Activated CD4-positive, alpha-beta memory T cell treated with anti-CD3 and anti-CD28 coated beads for 36 hours (primary cell): ENCODE results near the gene HOMER3. TPM values are rescaled to one million over a fixed set of nuclear protein-coding genes. Genes with fewer than 3 reads are reported as not detected.
"Not testable (repeated sequence)": the region's sequence is repeated elsewhere in the genome, so short reads cannot be mapped to it uniquely, and the experiment has no call there.

Source experiments
- CTCF ChIA-PET: fragments of 350-600 bp; sonication (Branson Sonifier 250); formaldehyde crosslinking; loops from one replicate; lab custom pipeline; 2021; ENCODE audit warnings: antibody characterized with exemption, inconsistent platforms; lab: Charles Lee
- POLR2A ChIA-PET: fragments of 350-600 bp; sonication (Branson Sonifier 250); formaldehyde crosslinking; loops from one replicate; lab custom pipeline; 2021; ENCODE audit warnings: antibody characterized with exemption; lab: Charles Lee
- DNase-seq: peaks from one replicate; pipeline ENCODE4 v3.0.0-alpha.2; 2020
- H3K27ac Mint-ChIP-seq: one replicate; pipeline ENCODE4 v1.8.0; 2021; ENCODE audit warnings: mixed read lengths
- H3K27me3 Mint-ChIP-seq: one replicate; pipeline ENCODE4 v1.8.0; 2021; ENCODE audit warnings: mixed read lengths
- H3K36me3 Mint-ChIP-seq: one replicate; pipeline ENCODE4 v1.8.0; 2021; ENCODE audit warnings: mixed read lengths
- H3K4me1 Mint-ChIP-seq: one replicate; pipeline ENCODE4 v1.8.0; 2021; ENCODE audit warnings: low read depth, mixed read lengths
- H3K4me3 Mint-ChIP-seq: one replicate; pipeline ENCODE4 v1.8.0; 2021; ENCODE audit warnings: mild to moderate bottlenecking, mixed read lengths
- H3K9me3 Mint-ChIP-seq: one replicate; pipeline ENCODE4 v1.8.0; 2021; ENCODE audit warnings: mixed read lengths
- intact Hi-C: fragments of 100-400 bp; cut with micrococcal nuclease; formaldehyde crosslinking; loops from one replicate; pipeline ENCODE4 v1.15.1; 2023
- total RNA-seq, 2 experiments: library from RNA; stranded (reverse); gene quantifications; one replicate each; pipeline ENCODE4 v1.2.3, GENCODE V29; 2021

The HOMER3 gene
- total RNA-seq, 2 experiments from 2014 or later = 0.77 to 1.2 TPM

DNA sequence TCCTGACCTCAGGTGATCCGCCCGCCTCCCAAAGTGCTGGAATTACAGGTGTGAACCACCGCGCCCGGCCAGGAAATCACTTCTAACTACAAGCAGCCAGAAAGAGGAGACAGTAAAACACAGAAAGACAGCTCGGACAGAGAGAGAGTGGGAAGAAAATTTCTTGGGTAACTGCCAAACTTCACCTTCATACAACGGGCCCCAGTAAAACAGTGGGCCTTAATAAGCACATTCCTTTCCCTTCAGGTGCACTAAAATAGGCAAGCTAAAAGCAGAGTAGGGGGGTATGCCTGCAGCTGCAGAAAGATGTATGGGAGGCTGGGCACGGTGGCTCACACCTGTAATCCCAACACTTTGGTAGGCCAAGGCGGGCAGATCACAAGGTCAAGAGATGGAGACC lies 23.4 kb downstream of the HOMER3 start:
- peak overlapping the region; percentile 59 for H3K4me3 Mint-ChIP-seq
- H3K9me3 Mint-ChIP-seq, H3K27me3 Mint-ChIP-seq, H3K27ac Mint-ChIP-seq, DNase-seq, POLR2A ChIA-PET: not testable (repeated sequence)
- intact Hi-C loops = loop anchor here (5.0 kb wide), 2 partner anchors 85 to 325 kb away; partner anchors contain the start of gene UPF1
- H3K36me3 Mint-ChIP-seq = peaks cover 32% of the 10 kb centered on the region
- CTCF ChIA-PET = interaction anchor here (0.7 kb wide), 1 partner anchor 149 kb away, joined by 3 read pairs; no protein-coding TSS in a partner anchor
- H3K4me1 Mint-ChIP-seq = peaks cover 39% of the 10 kb centered on the region

DNA sequence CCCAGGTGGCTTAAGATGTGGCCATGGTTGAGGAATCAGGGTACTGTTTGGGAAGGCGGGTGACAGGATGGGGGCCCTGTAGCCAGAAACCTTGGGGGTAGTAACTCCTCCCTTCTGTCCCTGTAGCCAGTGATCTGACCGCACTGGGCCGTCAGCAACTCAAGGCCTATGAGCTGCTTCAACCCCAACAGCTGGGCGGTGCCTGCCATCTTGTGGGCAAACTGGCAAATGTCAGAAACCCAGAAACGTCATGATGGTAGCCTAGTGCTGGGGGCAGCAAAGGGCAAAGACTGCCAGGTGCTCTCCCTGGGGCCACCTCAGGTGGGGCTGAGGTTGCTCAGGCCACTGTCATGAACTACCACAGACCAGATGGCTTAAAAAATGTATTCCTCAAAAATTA lies 25.4 kb downstream of the HOMER3 start:
- POLR2A ChIA-PET = no interaction called here
- H3K36me3 Mint-ChIP-seq = peaks cover 25% of the 10 kb centered on the region
- H3K9me3 Mint-ChIP-seq = no peaks in the 10 kb centered on the region
- peaks cover 35% of the 10 kb centered on the region for H3K4me1 Mint-ChIP-seq
- intact Hi-C loops = loop anchor here (5.0 kb wide), 2 partner anchors 83 to 323 kb away; partner anchors contain the start of gene UPF1
- H3K27me3 Mint-ChIP-seq = no peaks in the 10 kb centered on the region
- CTCF ChIA-PET = interaction anchor here (1.1 to 2.2 kb wide), 2 partner anchors 68 to 322 kb away, joined by 4 to 6 read pairs; no protein-coding TSS in a partner anchor
- peak; percentile 60 for DNase-seq
- H3K4me3 Mint-ChIP-seq = no peak overlapping the region
- H3K27ac Mint-ChIP-seq = peak overlapping the region; percentile 33

DNA sequence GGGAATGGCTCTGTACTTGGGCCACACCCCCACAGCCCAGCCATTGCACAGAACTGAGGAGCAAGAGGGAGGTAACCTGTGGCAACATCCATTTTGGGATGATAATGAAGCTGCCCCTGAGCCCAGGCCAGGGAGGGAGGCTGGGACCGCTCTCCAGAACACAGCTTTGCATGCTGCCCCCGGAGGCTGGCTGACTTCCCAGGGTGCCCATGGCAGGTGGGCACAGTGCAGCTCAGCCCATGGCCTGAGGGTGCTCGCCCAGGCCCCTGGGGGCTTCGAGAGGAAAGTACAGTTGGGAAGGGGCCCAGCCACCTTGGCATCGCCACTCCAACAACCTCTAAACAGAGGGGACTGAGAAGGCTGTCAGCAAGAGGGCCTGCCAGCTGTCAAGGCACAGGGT lies 27.6 kb downstream of the HOMER3 start:
- CTCF ChIA-PET = no interaction called here
- intact Hi-C loops = no loop called here
- POLR2A ChIA-PET = no interaction called here
- no peaks in the 10 kb centered on the region for H3K9me3 Mint-ChIP-seq
- no peaks in the 10 kb centered on the region for H3K27me3 Mint-ChIP-seq
- H3K36me3 Mint-ChIP-seq = peaks cover 20% of the 10 kb centered on the region
- no peak overlapping the region for H3K4me3 Mint-ChIP-seq
- DNase-seq = no peak
- H3K27ac Mint-ChIP-seq = no peak overlapping the region
- peaks cover 20% of the 10 kb centered on the region for H3K4me1 Mint-ChIP-seq

DNA sequence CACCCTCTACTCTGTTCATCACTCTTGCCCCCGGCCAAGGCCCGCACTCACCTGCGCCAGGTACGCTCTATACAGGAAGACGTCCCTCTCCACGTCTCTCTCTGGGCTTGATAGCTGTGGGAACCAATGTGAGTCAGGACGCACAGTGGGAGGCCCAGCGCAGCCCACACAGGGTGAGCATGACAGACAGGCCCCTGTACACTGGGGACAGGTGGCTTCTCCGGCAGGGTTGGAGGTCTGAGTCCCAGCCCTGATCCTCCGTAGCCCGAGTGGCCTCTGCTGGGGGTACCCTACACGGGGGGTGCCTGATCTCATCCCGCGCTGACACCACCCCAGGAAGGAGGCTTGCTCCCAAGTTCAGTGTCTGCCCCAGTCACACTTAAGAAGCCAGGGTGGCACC lies 28.1 kb downstream of the HOMER3 start:
- intact Hi-C loops = no loop called here
- Mint-ChIP-seq H3K27me3 (no peaks in the 10 kb centered on the region), H3K9me3 (no peaks in the 10 kb centered on the region), H3K36me3 (peaks cover 17% of the 10 kb centered on the region), H3K27ac (no peak overlapping the region), H3K4me3 (no peak overlapping the region), H3K4me1 (peaks cover 15% of the 10 kb centered on the region)
- ChIA-PET POLR2A (no interaction called here), CTCF (no interaction called here)
- DNase-seq = no peak

DNA sequence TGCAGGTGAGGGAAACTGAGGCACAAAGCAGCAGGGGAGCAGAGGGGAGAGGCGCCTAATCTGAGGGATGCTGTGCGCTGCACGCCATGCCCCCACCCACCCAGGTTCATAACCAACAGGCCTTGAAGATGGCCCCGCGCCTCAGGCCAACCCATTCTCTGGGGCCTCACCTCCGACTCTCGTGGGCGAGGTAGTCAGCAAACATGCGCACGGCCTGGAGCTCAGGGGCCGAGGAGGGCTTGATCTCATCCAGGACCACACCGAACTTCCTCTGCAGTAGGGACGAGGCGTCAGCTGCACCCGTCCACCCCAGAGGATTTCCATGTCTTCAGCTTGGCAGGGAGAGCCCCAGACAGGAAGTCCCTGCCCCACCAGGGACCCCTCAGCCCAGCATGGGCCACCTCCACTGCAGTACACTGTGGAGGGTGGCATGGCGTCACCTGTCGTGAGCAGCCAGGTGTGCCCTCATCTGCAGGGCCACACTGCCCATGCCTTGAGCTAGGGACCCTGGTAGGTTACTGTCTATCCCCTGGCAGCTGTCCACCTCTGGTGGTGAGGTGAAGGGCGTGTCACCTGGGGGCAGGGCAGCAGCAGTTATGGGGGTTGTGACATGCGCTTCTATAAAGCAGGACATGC lies 30.1 kb downstream of the HOMER3 start:
- Mint-ChIP-seq H3K27ac (no peak overlapping the region), H3K9me3 (no peaks in the 10 kb centered on the region), H3K4me1 (peaks cover 8% of the 10 kb centered on the region), H3K27me3 (no peaks in the 10 kb centered on the region), H3K4me3 (no peak overlapping the region), H3K36me3 (peaks cover 20% of the 10 kb centered on the region)
- ChIA-PET CTCF (no interaction called here), POLR2A (interaction anchor here (1.3 kb wide), 1 partner anchor 8 kb away, joined by 3 read pairs; the partner anchor contains the start of genes COPE and DDX49)
- intact Hi-C loops = no loop called here
- no peak for DNase-seq

DNA sequence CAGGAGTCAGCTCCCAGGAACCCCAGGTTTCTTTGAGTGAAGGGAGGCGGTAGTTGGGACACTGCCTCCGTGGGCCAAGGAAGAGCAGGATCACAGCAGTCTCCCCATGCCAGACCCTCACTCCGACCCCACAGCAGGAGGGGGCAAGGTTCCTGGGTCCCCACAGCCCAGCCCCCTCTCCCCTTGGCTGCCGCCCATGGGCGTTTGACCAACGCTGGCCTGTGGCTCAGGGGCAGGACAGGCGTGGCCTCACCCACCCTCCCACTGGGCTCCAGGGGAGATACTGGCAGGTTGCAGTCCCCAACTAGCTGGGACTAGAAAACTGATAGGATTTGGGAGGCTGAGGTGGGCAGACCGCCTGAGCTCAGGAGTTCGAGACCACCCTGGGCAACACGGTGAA lies 31.0 kb downstream of the HOMER3 start:
- ChIA-PET POLR2A (no interaction called here), CTCF (no interaction called here)
- Mint-ChIP-seq H3K4me1 (peaks cover 4% of the 10 kb centered on the region), H3K27ac (no peak overlapping the region), H3K9me3 (no peaks in the 10 kb centered on the region), H3K4me3 (no peak overlapping the region), H3K36me3 (peaks cover 22% of the 10 kb centered on the region), H3K27me3 (no peaks in the 10 kb centered on the region)
- no peak for DNase-seq
- intact Hi-C loops = no loop called here

DNA sequence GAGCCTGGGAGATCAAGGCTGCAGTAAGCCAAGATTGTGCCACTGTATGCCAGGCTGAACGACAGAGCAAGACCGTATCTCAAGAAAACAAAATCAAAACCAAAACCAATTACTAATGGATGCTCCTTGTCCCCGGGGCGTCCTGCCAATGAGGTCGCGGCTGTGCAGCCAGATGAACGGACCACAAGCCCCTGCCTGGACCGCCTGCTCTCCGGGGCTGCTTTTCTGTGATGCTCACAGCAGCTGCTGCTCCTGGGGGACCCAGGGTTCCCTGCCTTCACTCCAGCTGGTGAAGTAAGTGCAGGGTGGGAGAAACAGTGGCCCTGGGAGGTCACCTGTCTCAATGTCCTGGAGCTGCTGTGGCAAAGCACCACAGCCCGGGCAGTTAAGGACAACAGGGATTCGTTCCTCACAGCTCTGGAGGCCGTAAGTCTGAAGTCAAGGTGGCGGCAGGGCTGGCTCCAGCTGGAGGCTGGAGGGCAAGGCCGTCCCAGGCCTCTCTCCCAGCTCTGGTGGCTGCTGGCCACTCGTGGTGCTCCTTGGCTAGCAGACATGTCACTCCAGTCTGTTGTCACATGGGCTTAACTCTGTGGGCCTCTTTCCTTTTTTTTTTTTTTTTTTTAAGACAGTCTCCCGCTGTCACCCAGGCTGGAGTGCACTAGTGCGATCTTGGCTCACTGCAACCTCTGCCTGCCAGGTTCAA lies 31.9 kb downstream of the HOMER3 start:
- POLR2A ChIA-PET = no interaction called here
- CTCF ChIA-PET = no interaction called here
- peaks cover 22% of the 10 kb centered on the region for H3K36me3 Mint-ChIP-seq

DNA sequence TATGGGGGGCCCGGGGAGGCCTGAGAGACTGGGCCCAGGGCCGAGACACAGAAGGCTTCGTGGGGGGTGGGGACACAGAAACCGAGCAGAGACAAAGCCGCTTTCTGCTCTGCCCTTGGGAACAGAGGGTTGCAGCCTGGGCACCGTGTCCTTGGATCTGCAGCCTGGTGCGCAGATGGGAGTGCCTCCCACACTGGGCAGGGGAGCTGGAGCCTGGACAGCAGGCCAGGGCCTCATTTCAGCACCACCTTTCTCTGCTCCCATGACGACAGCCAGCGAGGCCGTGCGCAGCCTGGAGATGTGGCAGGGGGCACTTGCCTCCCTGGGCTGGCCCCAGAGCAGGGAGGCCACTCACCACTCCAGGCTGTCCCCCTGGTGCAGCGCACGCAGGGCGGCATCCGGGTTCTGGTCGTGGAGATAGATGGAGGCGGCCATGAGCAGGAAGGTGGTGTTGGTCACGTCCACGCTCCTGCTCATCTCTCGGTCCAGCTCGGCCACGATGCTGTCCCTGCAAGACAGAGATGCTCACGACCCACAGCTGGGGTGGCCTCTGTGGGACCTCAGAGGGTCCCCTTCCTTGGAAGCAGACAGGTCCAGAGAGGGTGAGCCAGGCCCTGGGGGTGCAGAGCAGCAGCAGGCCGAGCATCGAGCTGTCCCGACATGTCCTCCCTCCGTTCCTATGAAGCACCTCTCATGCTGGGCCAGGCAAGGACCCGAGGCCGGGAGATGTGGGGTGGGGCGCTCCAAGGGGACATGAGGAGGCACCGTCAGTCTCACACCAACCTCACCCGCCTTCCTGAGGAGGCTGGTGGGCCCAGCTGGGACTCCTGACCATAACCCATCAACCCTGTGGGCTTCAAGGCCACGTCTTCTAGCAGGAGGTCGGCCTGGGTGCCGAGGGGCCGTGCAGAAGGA lies 34.2 kb downstream of the HOMER3 start:
- Mint-ChIP-seq H3K9me3 (no peaks in the 10 kb centered on the region), H3K27me3 (no peaks in the 10 kb centered on the region), H3K4me1 (no peaks in the 10 kb centered on the region), H3K4me3 (no peak overlapping the region), H3K27ac (no peak overlapping the region), H3K36me3 (peaks cover 14% of the 10 kb centered on the region)
- intact Hi-C loops = no loop called here
- DNase-seq = no peak
- ChIA-PET CTCF (no interaction called here), POLR2A (no interaction called here)

More for the DNA sequence above, 31.9 kb downstream of the HOMER3 start:
- no peak for DNase-seq
- Mint-ChIP-seq H3K4me3 (no peak overlapping the region), H3K27me3 (no peaks in the 10 kb centered on the region), H3K4me1 (peaks cover 4% of the 10 kb centered on the region), H3K9me3 (no peaks in the 10 kb centered on the region), H3K27ac (no peak overlapping the region)
- intact Hi-C loops = no loop called here

DNA sequence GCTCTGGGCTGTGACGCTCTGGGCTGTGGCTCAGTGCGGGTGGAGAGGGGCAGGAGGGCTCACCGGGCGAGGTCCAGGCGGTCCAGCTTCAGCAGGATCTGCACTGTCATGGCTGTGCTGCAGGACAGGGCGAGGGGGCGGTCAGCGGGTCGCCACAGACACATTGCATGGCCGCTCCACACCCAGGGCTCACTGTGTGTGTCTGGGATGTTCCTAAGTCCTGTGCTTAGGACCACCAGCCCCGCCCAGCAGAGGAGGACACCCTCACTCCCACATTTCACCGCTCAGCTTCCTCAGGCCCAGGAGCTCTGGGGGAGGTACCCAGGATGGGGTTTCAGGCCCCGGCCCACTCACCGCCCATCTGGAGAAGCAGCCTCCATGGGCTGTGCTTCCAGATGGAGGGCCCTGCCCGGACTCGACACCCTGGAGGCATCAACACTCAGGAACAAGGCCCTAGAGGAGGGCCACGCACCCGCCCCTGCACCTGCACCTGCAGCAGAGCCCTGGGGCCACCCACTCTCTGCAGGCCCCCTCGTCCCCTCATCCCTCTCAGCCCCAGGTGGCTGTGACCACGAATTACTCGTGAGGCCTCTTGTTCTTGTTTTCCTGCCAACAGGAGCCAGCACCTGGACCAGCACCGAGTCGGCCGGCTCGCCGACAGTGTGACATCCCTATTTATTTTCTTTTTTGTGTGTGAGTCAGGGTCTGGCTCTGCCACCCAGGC lies 35.3 kb downstream of the HOMER3 start:
- H3K9me3 Mint-ChIP-seq = no peaks in the 10 kb centered on the region
- H3K36me3 Mint-ChIP-seq = peaks cover 21% of the 10 kb centered on the region
- ChIA-PET CTCF (no interaction called here), POLR2A (no interaction called here)
- H3K27ac Mint-ChIP-seq = no peak overlapping the region
- no peaks in the 10 kb centered on the region for H3K27me3 Mint-ChIP-seq
- DNase-seq = no peak
- no peaks in the 10 kb centered on the region for H3K4me1 Mint-ChIP-seq
- intact Hi-C loops = no loop called here
- H3K4me3 Mint-ChIP-seq = no peak overlapping the region

DNA sequence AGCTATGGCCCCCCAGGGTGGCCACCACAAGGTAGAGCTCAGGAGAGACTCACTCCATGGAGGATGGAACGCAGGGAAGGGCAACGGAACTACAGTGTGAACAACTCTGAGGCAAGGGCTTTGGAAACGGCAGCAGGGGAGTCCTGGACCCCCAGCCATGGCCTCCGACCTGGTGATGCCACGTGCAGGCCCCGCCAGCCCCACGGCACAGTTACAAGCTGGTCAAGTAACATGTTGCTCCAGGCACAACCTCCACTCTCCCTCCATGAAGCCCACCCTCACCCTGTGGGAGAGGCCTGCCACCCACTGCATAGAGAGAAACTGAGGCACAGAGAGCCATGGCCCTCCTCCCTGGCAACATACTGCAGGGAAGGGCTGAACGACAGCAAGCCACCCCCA lies 36.0 kb downstream of the HOMER3 start:
- POLR2A ChIA-PET = no interaction called here
- intact Hi-C loops = no loop called here
- CTCF ChIA-PET = no interaction called here
- H3K4me1 Mint-ChIP-seq = no peaks in the 10 kb centered on the region
- no peaks in the 10 kb centered on the region for H3K9me3 Mint-ChIP-seq
- H3K36me3 Mint-ChIP-seq = peaks cover 24% of the 10 kb centered on the region
- H3K27me3 Mint-ChIP-seq = no peaks in the 10 kb centered on the region
- H3K4me3 Mint-ChIP-seq = no peak overlapping the region
- H3K27ac Mint-ChIP-seq = no peak overlapping the region
- DNase-seq = no peak

DNA sequence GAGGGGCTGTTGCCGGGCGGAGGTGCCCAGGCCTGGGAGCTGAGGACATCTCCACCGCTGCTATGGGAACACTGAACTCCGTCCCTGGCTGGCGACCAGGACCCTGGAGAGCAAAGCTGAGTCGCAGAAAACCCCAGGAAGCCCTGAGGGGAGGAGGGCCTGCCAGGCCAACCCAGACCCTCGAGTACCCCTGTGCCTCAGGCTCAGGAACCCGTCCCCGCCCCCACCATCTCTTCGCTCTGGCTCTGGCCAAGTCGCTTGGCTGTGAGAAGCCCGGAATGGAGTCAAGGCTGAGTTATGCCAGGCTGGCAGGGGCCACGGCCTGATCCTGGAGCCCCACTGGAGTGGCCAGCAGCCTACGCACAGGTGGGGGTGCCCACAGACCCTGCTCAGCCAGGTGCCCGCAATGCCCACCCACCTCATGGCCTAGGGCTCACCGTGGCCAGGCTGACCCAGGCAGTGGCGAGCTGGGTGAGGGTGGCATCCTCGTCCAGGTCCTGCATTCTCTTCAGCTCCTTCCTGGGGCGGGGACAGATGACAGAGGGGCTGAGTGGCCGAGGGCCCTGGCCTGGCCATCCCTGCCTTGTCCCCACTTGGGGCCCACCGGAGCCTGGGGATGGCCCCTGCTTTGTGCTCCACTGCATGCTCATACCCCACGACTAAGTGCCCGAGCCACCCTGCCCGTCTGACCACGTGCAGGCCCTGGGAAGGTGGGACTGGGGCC lies 36.5 kb downstream of the HOMER3 start:
- Mint-ChIP-seq H3K27ac (no peak overlapping the region), H3K9me3 (no peaks in the 10 kb centered on the region), H3K4me1 (no peaks in the 10 kb centered on the region), H3K36me3 (peaks cover 24% of the 10 kb centered on the region), H3K27me3 (no peaks in the 10 kb centered on the region), H3K4me3 (no peak overlapping the region)
- no peak for DNase-seq
- CTCF ChIA-PET = no interaction called here
- intact Hi-C loops = no loop called here
- POLR2A ChIA-PET = no interaction called here
